HL-60/S4 treated with phorbol 12-myristate 13-acetate at 8.2 ng/mL for 4 days and 3 days (cell line): ENCODE results near the gene IGSF23.
"Not testable (repeated sequence)": the region's sequence is repeated elsewhere in the genome, so short reads cannot be mapped to it uniquely, and the experiment has no call there.

Source experiments
- in situ Hi-C: fragments of 300-500 bp; cut with MboI; formaldehyde crosslinking; loops from 2 replicates; pipeline ENCODE4 v1.15.0; 2022; ENCODE audit warnings: low sequenced_read_pairs

IGSF23 gene

GRCh38 chr19:44585371-44586133 lies 27.8 kb upstream of the IGSF23 start:
- in situ Hi-C loops, result no loop called here

GRCh38 chr19:44587963-44588770 lies 25.2 kb upstream of the IGSF23 start:
- in situ Hi-C loops, result no loop called here

GRCh38 chr19:44588771-44589112 lies 24.6 kb upstream of the IGSF23 start:
- in situ Hi-C loops, result no loop called here

- in situ Hi-C loops, result no loop called here
Measured at GRCh38 chr19:44590245-44591059, 22.9 kb upstream of the IGSF23 start.

GRCh38 chr19:44591340-44591993 lies 21.9 kb upstream of the IGSF23 start:
- in situ Hi-C loops, result not testable (repeated sequence)

- in situ Hi-C loops, result no loop called here
Measured at GRCh38 chr19:44592451-44592890, 20.9 kb upstream of the IGSF23 start.

- in situ Hi-C loops, result no loop called here
Measured at GRCh38 chr19:44593294-44593693, 20.1 kb upstream of the IGSF23 start.

GRCh38 chr19:44593866-44594266 lies 19.5 kb upstream of the IGSF23 start:
- in situ Hi-C loops, result not testable (repeated sequence)

- in situ Hi-C loops, result no loop called here
Measured at GRCh38 chr19:44596428-44597130, 16.8 kb upstream of the IGSF23 start.

- in situ Hi-C loops, result no loop called here
Measured at GRCh38 chr19:44597131-44597491, 16.3 kb upstream of the IGSF23 start.

- in situ Hi-C loops, result no loop called here
Measured at GRCh38 chr19:44598355-44598754, 15.0 kb upstream of the IGSF23 start.

GRCh38 chr19:44598880-44599279 lies 14.5 kb upstream of the IGSF23 start:
- in situ Hi-C loops, result no loop called here

- in situ Hi-C loops, result no loop called here
Measured at GRCh38 chr19:44600466-44600865, 12.9 kb upstream of the IGSF23 start.

GRCh38 chr19:44602081-44602480 lies 11.3 kb upstream of the IGSF23 start:
- in situ Hi-C loops, result no loop called here

- in situ Hi-C loops, result no loop called here
Measured at GRCh38 chr19:44603201-44603945, 10.0 kb upstream of the IGSF23 start.

- in situ Hi-C loops, result no loop called here
Measured at GRCh38 chr19:44604241-44604640, 9.1 kb upstream of the IGSF23 start.

GRCh38 chr19:44605547-44605946 lies 7.8 kb upstream of the IGSF23 start:
- in situ Hi-C loops, result no loop called here

- in situ Hi-C loops, result no loop called here
Measured at GRCh38 chr19:44607049-44607448, 6.3 kb upstream of the IGSF23 start.

GRCh38 chr19:44607917-44608316 lies 5.4 kb upstream of the IGSF23 start:
- in situ Hi-C loops, result no loop called here

- in situ Hi-C loops, result no loop called here
Measured at GRCh38 chr19:44608391-44608821, 5.0 kb upstream of the IGSF23 start.
